SU-DHL-6 (cell line): ENCODE measurements around the gene SLC44A1.

ENCODE experiments used
- EZH2phosphoT487 ChIP-seq: fragments of 200-600 bp; sonication (generic), shearing (Covaris generic); conservative IDR thresholded peaks from 2 replicates; pipeline ENCODE4 v1.6.1; 2018; ENCODE audit warnings: mild to moderate bottlenecking, antibody characterized with exemption, low read length, moderate library complexity, mixed read lengths
- TF ChIP-seq, protein P1 (sequence below): fragments of 200-600 bp; sonication (generic); IDR thresholded peaks from one replicate; pipeline ENCODE4 v1.5.1; 2017; ENCODE audit warnings: antibody characterized with exemption, mild to moderate bottlenecking, low read length, moderate library complexity; ENCODE audit not compliant: insufficient read depth, poor library complexity, severe bottlenecking

DNA sequence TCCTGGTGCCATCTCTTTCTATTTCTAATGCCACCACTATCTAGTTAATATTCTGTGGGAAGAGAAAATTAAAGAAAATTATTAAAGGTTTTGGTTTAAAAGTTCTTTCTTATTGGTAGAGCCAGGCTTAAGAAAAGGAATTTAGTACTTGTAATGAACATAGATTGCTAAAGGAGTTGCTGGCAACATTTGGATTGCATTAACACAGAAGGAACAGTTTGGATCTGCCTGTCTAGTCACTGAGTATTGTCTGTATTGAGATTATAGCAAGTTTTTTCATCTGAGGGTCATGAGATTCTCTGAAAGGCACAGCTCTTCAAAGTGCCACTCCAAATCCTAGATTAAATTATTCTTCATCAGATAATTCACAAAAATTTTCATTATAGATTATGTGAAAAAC lies 235.4 kb downstream of the SLC44A1 start:
- TF ChIP-seq, protein P1, sequence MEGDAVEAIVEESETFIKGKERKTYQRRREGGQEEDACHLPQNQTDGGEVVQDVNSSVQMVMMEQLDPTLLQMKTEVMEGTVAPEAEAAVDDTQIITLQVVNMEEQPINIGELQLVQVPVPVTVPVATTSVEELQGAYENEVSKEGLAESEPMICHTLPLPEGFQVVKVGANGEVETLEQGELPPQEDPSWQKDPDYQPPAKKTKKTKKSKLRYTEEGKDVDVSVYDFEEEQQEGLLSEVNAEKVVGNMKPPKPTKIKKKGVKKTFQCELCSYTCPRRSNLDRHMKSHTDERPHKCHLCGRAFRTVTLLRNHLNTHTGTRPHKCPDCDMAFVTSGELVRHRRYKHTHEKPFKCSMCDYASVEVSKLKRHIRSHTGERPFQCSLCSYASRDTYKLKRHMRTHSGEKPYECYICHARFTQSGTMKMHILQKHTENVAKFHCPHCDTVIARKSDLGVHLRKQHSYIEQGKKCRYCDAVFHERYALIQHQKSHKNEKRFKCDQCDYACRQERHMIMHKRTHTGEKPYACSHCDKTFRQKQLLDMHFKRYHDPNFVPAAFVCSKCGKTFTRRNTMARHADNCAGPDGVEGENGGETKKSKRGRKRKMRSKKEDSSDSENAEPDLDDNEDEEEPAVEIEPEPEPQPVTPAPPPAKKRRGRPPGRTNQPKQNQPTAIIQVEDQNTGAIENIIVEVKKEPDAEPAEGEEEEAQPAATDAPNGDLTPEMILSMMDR, result no peak
- no peak for TF ChIP-seq EZH2phosphoT487
